Right renal pelvis (tissue), 4 donors: ENCODE measurements around the gene GLOD4. TPM values are rescaled to one million over a fixed set of nuclear protein-coding genes. Genes with fewer than 3 reads are reported as not detected.
"Not testable (repeated sequence)": the region's sequence is repeated elsewhere in the genome, so short reads cannot be mapped to it uniquely, and the experiment has no call there.

Experiments used
- DNase-seq, 4 donors: peaks; one replicate each; pipeline ENCODE4 v3.0.0-alpha.2; 2013; ENCODE audit warnings: low read depth in 4 of 4, low spot score in 3 of 4, missing footprints in 1 of 4
- polyA plus RNA-seq, 4 donors: library from polyadenylated mRNA; unstranded; fragments of 120-200 nt; gene quantifications; one replicate each; pipeline ENCODE4 v1.2.1, GENCODE V29; 2013; ENCODE audit not compliant: insufficient read length in 4 of 4

GLOD4 gene
- polyA plus RNA-seq, 4 donors = 108 to 136 (median 119) TPM

DNA sequence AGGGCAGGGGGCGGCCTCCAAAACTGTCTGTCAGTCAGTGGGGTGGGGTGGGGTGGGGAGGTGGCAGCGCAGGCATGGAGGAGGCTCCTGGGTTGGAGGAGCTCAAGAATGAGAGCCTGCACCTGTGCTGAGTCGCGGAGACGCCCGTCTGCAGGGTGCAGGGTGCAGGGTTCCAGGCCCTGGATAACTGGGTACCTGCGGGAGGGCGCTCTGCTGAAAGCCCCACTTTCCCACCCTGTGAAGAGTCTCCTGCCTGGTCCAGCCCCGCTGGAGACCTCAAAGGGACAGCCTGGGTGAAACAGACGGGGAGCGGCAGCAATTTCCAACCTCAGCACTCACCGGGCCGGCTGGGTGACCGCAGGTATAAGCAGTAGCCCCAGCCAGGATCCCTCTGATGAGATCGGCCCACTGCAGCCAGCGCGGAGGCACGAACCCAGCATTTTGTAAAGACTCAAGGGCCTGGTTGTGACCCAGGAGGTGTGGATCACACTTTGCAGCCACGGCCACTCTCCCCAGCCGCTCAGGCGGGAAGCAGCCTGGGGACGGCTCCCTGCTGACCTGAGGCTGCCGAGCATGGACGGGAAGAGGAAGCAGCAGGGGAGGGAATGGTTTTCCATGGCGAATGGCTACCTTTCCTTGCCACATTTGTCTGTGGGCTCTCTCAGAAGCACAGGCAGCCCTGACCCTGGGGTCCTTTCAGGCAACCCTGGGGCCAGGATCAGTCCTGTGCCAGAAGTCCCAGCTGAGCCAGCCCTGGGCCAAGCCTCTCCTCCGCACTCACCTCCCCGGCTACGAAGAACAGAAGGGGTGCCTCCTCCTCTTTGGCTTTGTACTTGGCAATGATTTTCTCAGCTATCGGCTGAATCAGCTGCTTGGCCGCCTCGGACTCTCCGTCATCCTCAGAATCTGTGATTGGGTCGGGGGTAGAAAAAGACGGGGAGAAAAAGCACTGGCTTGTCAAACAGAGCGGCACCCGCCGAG lies 21.1 kb upstream of the GLOD4 start:
- DNase-seq = no peak

DNA sequence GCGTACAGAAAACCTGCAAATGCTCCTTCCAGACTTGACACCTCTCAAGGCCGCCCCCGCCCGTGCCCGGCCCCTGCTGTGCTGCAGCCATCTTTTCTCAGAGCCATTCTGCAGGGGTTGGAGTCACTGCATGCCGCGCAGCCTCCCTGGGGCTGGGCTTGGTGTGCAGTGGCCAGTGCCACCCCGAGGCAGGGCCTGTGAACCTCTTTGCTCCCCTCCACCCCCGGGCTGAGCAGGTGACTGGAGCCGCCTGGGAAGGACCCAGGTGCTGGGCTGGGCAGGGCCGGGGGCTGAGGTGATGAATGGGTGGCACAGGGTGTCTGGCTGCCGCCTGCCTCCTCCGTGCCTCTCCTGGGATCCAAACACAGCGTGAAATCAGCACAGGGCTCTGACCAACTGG lies 20.4 kb upstream of the GLOD4 start:
- DNase-seq = no peak

DNA sequence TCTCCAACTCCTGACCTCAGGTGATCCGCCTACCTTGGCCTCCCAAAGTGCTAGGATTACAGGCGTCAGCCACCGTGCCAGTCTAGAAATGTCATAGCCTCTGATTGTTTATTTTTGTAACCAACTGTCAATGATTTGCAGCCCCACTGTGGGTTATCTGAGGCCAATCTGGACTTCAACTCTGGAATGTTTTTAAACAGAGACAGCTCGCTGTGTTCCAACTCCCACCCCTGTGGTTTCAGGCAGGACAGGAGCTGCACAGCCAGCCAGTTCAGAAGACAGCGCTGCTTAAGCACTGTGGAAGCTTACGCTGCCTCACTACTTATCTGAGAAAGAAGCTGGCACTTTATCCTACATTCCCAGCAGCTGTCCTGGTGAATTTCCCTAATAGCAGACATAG lies 19.6 kb upstream of the GLOD4 start:
- no peak for DNase-seq

DNA sequence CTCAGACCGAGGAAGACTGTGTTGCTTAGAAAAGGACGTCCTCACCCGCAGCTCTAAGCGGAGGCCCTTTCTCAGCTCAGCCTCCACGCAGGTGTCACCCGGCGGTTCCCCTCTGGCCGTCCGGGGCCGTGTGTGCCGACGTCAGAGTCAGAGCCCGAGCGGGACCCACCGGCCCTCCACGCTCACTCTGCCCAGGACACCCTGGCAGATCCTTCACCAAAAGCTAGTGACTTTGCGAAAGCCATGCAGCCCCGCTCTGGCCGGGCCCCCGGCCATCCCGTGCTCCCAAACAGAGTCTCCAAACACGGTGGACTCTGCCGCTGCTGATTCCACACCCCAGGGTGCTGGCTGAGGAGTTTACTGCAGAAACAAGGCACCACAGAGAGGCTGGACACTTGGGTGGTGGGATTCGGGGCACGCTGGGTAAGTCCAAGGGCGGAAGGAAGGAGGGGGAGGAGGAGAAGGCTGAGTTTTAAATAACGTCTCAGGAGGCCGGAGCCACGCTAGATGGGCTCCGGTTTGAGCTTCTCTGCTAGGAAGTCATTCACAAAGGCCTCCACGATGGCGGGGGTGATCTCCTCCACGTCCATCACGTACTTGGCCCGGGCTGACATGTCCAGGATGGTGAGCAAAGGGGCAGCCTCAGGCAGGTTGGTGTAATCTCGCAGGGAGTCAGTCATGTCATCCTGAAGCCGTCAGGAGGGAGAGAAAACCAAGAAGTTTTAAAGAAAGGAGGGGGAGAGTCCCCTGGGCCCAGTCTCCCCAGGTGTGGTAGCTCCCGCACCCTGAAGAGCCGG lies 18.6 kb upstream of the GLOD4 start:
- DNase-seq = no peak

DNA sequence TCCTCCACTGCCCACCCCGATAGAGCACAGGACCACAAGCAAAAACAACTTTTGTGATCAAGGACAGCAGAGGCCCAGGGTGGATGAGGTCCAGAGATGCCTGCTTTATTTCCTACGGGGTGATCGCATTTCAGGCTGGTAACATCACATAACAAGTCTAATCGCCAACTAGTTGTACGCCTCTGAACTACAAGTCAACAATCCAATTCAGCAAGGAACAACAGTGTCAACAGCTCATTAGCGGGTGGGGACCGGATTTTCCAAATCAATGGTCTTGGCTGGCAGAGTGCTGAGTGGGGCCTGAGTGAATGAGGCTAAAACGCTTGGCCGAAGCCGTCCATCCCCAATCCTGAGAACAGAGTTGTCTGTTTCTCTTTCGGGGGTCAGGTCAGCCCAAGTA lies 17.2 kb upstream of the GLOD4 start:
- DNase-seq = no peak

DNA sequence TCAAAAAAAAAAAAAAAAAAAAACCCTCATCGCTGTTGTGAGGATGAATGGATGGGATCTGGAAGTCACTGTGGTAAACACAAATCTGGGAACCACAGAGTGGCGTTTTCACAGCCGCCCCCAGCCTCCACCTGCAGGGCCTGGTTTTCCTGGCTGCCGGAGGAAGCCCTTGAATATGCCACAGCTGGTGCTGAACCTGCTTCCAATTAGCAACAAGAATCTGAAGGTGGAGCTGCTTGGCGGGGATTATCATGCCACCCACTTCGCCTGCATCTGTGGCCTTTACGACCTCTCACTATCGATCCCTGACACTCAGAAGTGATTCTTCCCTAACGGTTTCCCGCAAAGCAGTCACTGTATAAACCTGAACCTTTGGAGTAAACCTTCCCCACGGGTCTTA lies 16.2 kb upstream of the GLOD4 start:
- DNase-seq = no peak

DNA sequence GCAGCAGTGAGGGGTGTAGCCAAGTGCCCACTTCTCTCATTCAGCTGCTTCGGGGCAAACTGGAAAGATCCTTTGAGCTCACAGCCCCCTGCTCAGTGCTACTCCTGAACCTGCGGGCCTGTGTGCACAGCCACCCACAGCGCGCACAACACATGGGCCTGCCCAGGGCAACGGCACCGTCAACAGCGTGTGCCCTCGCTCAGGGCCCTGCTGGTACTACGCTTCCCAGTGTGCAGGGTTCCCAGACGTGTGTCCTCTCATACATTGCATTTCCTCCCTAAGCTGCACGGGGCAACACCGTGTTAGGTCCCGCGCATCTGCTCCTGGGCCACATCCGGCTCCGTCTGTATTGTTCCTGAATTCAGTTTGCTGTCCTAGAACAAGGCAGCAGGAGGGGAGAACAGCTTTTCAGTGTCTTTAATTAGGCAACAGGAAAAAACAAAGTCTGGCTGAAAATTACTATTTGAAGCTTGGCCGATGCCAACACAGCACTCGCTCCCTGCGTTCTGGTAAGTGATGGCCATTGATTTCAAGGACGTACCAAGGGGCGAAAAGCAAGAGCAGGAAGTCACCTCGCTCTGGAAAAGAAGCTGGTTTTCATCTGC lies 15.3 kb upstream of the GLOD4 start:
- no peak for DNase-seq

DNA sequence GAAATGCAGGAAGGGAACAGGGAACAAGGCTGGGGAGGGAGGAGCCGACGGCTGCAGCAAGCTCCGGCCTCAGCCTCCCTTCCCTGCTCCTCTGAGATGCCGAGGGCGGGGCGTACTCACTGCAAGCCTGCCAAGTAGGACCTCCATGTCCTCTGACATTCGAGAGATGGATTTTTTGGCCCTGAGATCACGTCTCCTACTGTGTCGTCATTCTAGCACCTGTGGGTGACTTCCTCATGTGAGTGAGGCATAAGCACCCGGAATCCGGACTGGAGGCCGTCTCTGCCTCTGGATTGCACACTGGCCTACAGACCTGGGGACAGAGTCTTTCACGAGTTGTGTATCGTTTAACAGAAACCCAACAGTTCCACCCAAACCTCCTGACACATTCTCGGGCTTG lies 14.5 kb upstream of the GLOD4 start:
- DNase-seq = no peak

DNA sequence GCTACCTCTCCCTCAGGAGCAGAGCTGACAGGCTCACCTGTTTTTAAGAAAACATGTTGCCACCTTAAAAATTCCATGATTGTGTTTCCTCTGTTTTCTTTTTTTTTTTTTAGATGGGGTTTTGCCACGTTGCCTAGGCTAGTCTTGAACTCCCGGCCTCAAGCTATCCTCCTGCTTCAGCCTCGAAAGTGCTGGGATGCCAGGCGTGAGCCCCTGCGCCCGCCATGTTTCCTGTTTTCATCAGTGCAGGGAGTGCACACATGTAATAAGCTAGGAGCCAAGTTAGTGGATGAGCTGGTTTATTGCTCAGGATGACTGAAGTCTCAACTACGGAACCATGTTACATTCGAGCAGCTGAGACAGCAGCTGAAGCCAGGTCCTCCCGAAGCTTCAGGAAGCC lies 13.6 kb upstream of the GLOD4 start:
- DNase-seq = no peak

DNA sequence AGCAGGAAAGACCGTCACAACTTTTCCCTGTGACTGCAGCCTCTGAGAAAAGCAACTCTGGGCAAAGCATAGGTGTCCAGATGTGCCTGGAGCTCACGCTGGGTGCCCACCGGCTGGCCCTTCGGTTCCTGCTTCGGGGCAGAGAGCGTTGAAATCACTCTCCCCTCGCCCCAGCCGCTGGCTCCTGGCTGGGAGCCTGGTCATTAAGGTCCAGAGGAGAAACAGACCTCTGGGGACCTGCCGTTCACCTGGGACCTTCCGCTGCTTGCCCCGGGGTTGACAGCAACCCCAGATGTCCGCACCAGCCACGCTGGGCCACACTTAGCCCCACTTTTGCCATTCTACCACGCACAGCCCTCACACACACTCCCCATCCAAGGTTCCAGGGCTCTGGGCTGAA lies 13.2 kb upstream of the GLOD4 start:
- no peak for DNase-seq

DNA sequence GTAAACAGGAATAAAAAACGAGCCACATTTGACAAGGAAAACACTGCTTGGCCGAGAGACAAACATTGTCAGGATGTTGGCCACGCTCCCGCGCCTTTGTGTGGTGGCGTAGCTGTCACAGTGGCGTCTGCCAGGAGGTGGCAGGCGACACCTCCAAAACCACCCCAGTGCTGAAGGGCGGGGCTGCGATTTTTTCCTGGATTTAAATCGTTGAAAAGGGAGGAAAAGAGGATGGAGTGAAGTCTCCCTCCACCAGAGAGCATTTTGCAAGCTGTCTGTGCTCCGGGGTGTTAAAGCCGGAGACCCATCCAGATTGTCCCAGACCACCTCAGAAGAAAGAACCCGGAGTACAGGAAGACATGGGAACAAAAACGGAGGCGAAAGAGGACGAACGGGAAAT lies 12.8 kb upstream of the GLOD4 start:
- peak; percentile 65 to 72 (median 70) for DNase-seq

DNA sequence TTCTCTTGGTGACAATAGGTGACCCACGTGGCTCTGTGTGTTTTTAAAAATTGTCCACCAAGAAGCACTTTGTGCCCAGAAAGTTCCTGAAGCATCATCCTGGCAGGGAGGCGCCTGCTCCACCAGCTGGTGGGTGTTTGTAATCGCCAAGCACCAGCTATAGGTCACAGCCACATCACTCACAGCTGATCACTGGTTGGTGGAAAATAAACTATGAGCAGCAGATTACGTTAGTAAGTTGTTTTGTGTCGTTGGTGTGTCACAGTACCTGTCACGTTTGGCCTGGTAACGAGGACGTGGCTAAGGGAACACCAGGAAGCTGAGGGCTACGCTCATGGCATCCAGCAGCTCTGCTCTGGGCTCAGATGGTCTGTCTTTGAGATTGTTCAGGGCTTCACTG lies 10.2 kb upstream of the GLOD4 start:
- DNase-seq = no peak

DNA sequence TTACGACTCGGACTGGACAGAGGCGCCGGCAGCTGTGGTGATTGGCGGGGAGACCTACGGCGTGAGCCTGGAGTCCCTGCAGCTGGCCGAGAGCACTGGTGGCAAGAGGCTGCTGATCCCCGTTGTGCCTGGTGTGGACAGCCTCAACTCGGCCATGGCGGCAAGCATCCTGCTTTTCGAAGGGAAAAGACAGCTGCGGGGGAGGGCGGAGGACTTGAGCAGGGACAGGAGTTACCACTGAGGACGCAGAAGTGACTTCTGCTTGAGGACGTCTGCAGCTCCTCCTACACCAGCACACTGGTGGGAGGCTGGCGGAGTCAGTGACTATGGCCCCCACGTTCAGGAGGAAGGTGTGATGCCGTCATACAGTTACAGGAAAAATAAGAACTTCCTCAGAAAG lies 9.7 kb upstream of the GLOD4 start:
- DNase-seq = no peak

DNA sequence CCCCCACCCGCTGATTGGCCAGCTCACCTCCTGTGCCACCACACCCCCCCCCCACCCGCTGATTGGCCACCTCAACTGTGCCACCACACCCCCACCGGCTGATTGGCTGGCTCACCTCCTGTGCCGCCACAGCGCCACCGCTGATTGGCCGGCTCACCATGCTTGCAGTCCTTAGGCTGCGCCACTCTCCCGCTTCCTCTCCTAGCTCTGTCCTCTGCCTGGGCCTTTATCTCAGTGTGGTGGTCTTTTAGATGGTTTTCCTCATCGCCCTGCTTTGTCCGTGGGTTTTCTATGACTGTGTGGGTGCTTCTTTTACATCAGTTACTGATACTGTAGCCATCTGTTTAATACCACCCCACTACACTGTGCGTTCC lies 8.8 kb upstream of the GLOD4 start:
- not testable (repeated sequence) for DNase-seq

DNA sequence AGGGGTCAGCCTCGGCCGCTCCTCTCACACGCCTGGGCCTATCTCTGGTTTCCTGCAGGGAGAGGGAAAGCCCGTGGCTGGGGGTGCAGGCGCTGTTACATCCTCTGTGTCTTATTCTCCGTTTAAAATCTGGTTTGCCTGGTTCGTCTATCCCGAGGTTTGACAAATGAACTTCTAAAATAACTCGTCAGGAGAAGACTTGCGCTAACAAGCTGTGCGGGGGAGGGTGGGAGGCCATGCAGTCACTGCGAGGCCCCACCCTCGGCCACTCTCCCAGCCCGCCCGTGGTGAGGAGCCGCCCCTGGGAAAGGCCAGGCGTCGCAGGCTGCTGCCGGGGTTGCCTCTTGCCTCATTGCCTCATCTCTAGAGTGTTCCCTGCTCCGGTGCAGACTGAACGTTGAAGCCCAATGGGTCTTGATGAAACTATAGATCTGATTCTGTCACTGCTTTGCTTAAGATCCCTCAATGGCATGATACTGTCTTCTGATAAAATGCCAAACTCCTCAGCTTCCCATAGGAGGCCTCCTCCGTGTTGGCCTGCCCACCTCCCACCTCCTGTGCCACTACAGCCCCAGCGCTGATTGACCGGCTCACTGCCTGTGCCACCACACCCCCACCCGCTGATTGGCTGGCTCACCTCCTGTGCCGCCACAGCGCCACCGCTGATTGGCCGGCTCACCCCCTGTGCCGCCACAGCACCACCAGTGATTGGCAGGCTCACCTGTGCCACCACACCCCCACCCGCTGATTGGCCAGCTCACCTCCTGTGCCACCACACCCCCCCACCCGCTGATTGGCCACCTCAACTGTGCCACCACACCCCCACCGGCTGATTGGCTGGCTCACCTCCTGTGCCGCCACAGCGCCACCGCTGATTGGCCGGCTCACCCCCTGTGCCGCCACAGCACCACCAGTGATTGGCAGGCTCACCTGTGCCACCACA lies 8.1 kb upstream of the GLOD4 start:
- not testable (repeated sequence) for DNase-seq

DNA sequence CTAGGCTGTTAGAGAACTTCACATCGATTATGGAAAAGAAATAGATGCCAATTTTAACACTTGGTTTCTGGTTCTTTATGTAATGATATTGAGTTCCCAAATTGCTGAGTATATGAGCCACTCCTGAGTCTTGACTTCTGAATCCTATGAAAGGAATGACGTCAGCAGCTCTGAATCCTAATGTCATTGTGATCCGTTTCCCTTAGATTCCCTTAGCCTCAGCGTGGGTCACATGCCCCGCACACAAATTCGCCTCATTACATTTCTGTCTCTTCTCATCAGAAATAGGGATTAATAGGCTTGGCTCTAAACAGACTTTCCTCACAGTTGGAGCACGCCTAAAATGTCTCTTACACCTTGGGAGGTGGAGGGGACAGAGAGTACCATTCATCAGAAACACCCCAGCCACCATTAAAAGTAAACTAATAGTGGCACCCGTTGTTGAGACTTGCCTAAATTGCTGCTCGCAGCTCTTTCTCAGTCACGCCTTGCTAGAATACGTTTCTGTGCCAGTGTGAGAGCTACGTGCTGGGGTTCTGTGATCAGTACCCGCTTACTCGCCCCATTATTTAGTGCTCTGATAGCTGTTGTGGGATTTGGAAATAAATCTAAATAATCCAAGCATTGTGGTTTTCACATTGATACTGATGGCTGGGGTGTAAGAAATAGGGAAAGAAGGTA lies 7.2 kb upstream of the GLOD4 start:
- DNase-seq = no peak

DNA sequence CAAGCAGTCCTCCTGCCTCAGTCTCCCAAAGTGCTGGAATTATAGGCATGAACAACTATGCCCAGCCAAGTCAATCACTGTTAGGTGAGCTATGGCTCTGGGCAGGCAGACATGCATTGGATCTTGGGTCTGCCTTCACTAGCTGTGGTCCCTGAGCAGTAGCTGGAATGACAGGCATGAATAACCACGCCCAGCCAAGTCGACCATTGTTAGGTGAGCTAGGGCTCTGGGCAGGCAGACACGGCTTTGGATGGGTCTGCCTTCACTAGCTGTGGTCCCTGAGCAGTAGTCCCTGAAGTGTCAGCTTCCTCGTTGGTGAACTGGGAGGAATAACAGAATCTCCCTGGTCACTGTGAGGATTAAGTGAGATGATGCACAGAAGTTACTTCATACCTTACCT lies 6.5 kb upstream of the GLOD4 start:
- DNase-seq = no peak

DNA sequence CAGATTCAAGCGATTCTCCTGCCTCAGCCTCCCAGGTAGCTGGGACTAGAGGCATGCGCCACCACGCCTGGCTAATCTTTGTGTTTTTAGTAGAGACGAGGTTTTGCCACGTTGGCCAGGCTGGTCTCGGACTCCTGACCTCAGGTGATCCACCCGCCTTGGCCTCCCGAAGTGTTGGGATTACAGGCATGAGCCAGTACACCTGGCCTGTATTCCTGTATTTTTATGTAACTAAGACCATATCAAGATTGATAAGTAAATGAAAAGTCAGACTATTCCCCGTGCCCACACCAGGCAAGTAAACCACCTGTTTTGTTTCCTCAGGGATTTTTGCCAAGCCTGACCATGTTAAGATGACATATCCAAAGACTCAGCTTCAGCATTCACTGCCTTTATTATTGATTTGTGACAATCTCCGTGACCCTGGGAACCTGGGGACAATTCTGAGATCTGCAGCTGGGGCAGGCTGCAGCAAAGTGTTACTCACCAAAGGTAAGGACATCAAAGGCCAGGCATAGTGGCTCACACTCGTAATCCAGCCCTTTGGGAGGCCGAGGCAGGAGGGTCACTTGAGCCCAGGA lies 5.7 kb upstream of the GLOD4 start:
- DNase-seq = no peak

DNA sequence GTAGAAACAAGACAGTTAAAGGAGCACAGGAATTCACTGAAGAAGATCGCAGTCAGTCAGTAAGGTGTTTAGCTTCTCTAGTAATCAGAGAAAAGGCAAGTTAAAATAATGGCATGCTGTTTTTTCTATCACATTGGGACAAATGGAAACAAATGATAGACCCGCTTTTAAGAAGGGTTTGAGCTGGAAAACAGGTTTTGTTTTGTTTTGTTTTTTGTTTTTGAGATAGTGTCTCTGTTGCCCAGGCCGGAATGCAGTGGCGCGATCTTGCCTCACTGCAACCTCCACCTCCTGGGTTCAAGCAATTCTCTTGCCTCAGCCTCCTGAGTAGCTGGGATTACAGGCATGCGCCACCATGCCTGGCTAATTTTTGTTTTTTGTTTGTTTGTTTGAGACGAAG lies 3.8 kb upstream of the GLOD4 start:
- DNase-seq = not testable (repeated sequence)
